ENCODE data around the gene SPNS2. TPM values are rescaled to one million over a fixed set of nuclear protein-coding genes. Genes with fewer than 3 reads are reported as not detected.

The SPNS2 gene
- total RNA-seq, 1 donor from 2014 or later = 12.2 TPM

GRCh38 chr17:4566785-4567184 is 68.1 kb downstream of the SPNS2 start:
- Mint-ChIP-seq H3K4me1 (peaks cover 30% of the 10 kb centered on the region), H3K36me3 (no peaks in the 10 kb centered on the region), H3K9me3 (no peaks in the 10 kb centered on the region), H3K4me3 (no peak overlapping the region), H3K27me3 (ENCODE audit: low read depth) (no peaks in the 10 kb centered on the region), H3K27ac (peak overlapping the region; percentile 36)
- peak; percentile 58 for TF ChIP-seq CTCF (IDR thresholded peaks at IDR 0.05; ENCODE audit: unreplicated experiment)
- peak in 1 of 2 experiments; percentile 77 for DNase-seq (ENCODE audit: low spot score in 2 of 2, unreplicated experiment in 2 of 2)

- H3K4me1 Mint-ChIP-seq = peaks cover 34% of the 10 kb centered on the region
- H3K27ac Mint-ChIP-seq = peak overlapping the region; percentile 64
- no peaks in the 10 kb centered on the region for H3K36me3 Mint-ChIP-seq
- no peak for DNase-seq (ENCODE audit: low spot score in 2 of 2, unreplicated experiment in 2 of 2)
- TF ChIP-seq CTCF (IDR thresholded peaks at IDR 0.05; ENCODE audit: unreplicated experiment) = no peak
- no peaks in the 10 kb centered on the region for H3K9me3 Mint-ChIP-seq
- H3K27me3 Mint-ChIP-seq (ENCODE audit: low read depth) = no peaks in the 10 kb centered on the region
- no peak overlapping the region for H3K4me3 Mint-ChIP-seq
Observed at GRCh38 chr17:4569591-4569990, 70.9 kb downstream of the SPNS2 start.

GRCh38 chr17:4572131-4572530 is 73.5 kb downstream of the SPNS2 start:
- H3K4me3 Mint-ChIP-seq = no peak overlapping the region
- no peaks in the 10 kb centered on the region for H3K27me3 Mint-ChIP-seq (ENCODE audit: low read depth)
- TF ChIP-seq CTCF (IDR thresholded peaks at IDR 0.05; ENCODE audit: unreplicated experiment) = no peak
- peaks cover 38% of the 10 kb centered on the region for H3K4me1 Mint-ChIP-seq
- H3K27ac Mint-ChIP-seq = no peak overlapping the region
- H3K9me3 Mint-ChIP-seq = no peaks in the 10 kb centered on the region
- H3K36me3 Mint-ChIP-seq = no peaks in the 10 kb centered on the region
- DNase-seq (ENCODE audit: low spot score in 2 of 2, unreplicated experiment in 2 of 2) = no peak

- no peak for TF ChIP-seq CTCF (IDR thresholded peaks at IDR 0.05; ENCODE audit: unreplicated experiment)
- no peak for DNase-seq (ENCODE audit: low spot score in 2 of 2, unreplicated experiment in 2 of 2)
- no peak overlapping the region for H3K4me3 Mint-ChIP-seq
- H3K4me1 Mint-ChIP-seq = peaks cover 48% of the 10 kb centered on the region
- no peaks in the 10 kb centered on the region for H3K36me3 Mint-ChIP-seq
- H3K9me3 Mint-ChIP-seq = no peaks in the 10 kb centered on the region
- no peaks in the 10 kb centered on the region for H3K27me3 Mint-ChIP-seq (ENCODE audit: low read depth)
- no peak overlapping the region for H3K27ac Mint-ChIP-seq
Observed at GRCh38 chr17:4573115-4573514, 74.4 kb downstream of the SPNS2 start.

- no peak for DNase-seq (ENCODE audit: low spot score in 2 of 2, unreplicated experiment in 2 of 2)
- H3K27me3 Mint-ChIP-seq (ENCODE audit: low read depth) = no peaks in the 10 kb centered on the region
Observed at GRCh38 chr17:4573669-4574068, 75.0 kb downstream of the SPNS2 start.

More at GRCh38 chr17:4573669-4574068, 75.0 kb downstream of the SPNS2 start:
- no peaks in the 10 kb centered on the region for H3K9me3 Mint-ChIP-seq
- H3K27ac Mint-ChIP-seq = peak overlapping the region; percentile 22
- H3K4me1 Mint-ChIP-seq = peaks cover 48% of the 10 kb centered on the region
- TF ChIP-seq CTCF (IDR thresholded peaks at IDR 0.05; ENCODE audit: unreplicated experiment) = no peak
- no peaks in the 10 kb centered on the region for H3K36me3 Mint-ChIP-seq
- H3K4me3 Mint-ChIP-seq = no peak overlapping the region
